GM12878 (cell line): Measurements from ENCODE around the gene NAAA. TPM values are rescaled to one million over a fixed set of nuclear protein-coding genes. Genes with fewer than 3 reads are reported as not detected.

Source experiments
- ATAC-seq: fragments of 200-7000 bp; cut with Tn5 transposase; 3 replicates; pipeline ENCODE4 v1.9.1; 2020; ENCODE audit warnings: mild to moderate bottlenecking, moderate library complexity
- BruUV-seq: library from RNA; stranded (reverse); fragments of 400-500 nt; replicated peaks from 2 replicates; lab custom pipeline; 2021; lab: Mats Ljungman, UMichigan
- CTCF ChIA-PET: fragments of 300-600 bp; sonication (Branson Sonifier 250); formaldehyde crosslinking; extraction: SDS; loops from one replicate; lab custom pipeline; 2021; ENCODE audit warnings: inconsistent platforms; lab: Yijun Ruan, JAX
- POLR2A ChIA-PET: fragments of 350-600 bp; formaldehyde crosslinking; extraction: SDS; loops from one replicate; lab custom pipeline; 2021; ENCODE audit warnings: inconsistent platforms; lab: Charles Lee
- RAD21 ChIA-PET: fragments of 300-600 bp; sonication (Branson Sonifier 250); formaldehyde crosslinking; loops from one replicate; lab custom pipeline; 2023; ENCODE audit warnings: antibody characterized with exemption; ENCODE audit not compliant: unreplicated experiment; lab: Charles Lee
- SMC1A ChIA-PET: fragments of 300-600 bp; sonication (Branson Sonifier 250); formaldehyde crosslinking; loops from one replicate; lab custom pipeline; 2023; ENCODE audit not compliant: unreplicated experiment, uncharacterized antibody; lab: Charles Lee
- DNase-seq: peaks from one replicate; pipeline ENCODE4 v3.0.0-alpha.2; 2011; ENCODE audit warnings: low read depth, low spot score
- FAIRE-seq: peaks from 3 replicates; lab custom pipeline; 2011; peaks lifted over from hg19 to GRCh38; lab: Jason Lieb, UNC
- H2AFZ ChIP-seq: 2 replicates; pipeline ENCODE4 v1.6.0; 2011; ENCODE audit warnings: low read depth, low read length, control low read depth; ENCODE audit not compliant: control insufficient read depth
- H3K27ac ChIP-seq: 2 replicates; pipeline ENCODE4 v1.5.1; 2011; ENCODE audit warnings: control low read depth; ENCODE audit not compliant: control insufficient read depth, insufficient read depth
- H3K27me3 ChIP-seq, 2 experiments: replicated peaks in 1 of 2; 2 replicates each; pipeline versions ENCODE4 v1.6.0 to v1.6.1; 2011; ENCODE audit warnings: low read length in 1 of 2; ENCODE audit not compliant: control insufficient read depth in 2 of 2, insufficient read depth in 2 of 2
- H3K36me3 ChIP-seq, 2 experiments: 2 replicates each; pipeline ENCODE4 v1.5.1; 2011; ENCODE audit warnings: low read length in 1 of 2; ENCODE audit not compliant: control insufficient read depth in 2 of 2, insufficient read depth in 2 of 2
- H3K4me1 ChIP-seq: 2 replicates; pipeline ENCODE4 v1.6.1; 2011; ENCODE audit warnings: mild to moderate bottlenecking, low read length, moderate library complexity, mixed read lengths; ENCODE audit not compliant: control insufficient read depth, insufficient read depth
- H3K4me2 ChIP-seq: 2 replicates; pipeline ENCODE4 v1.6.0; 2011; ENCODE audit warnings: control low read depth; ENCODE audit not compliant: control insufficient read depth, insufficient read depth
- H3K4me3 ChIP-seq: fragments of 200-600 bp; sonication (generic); 2 replicates; pipeline ENCODE4 v1.5.1; 2016
- H3K79me2 ChIP-seq: 2 replicates; pipeline ENCODE4 v1.6.0; 2011; ENCODE audit warnings: low read length; ENCODE audit not compliant: control insufficient read depth, insufficient read depth
- H3K9ac ChIP-seq: 2 replicates; pipeline ENCODE4 v1.8.0; 2011; ENCODE audit warnings: low read length, control low read depth, mixed read lengths; ENCODE audit not compliant: control insufficient read depth, insufficient read depth
- H3K9me3 ChIP-seq: replicated peaks from 3 replicates; pipeline ENCODE4 v1.5.1; 2011; ENCODE audit warnings: mild to moderate bottlenecking, low read length; ENCODE audit not compliant: control insufficient read depth, insufficient read depth
- H4K20me1 ChIP-seq: 2 replicates; pipeline ENCODE4 v1.6.0; 2011; ENCODE audit not compliant: control insufficient read depth, insufficient read depth
- ASH2L ChIP-seq: fragments of 300-600, 200-600 bp; sonication (generic); IDR thresholded peaks from 2 replicates; pipeline ENCODE4 v1.6.1; 2017; ENCODE audit warnings: low read depth, mild to moderate bottlenecking, borderline replicate concordance
- BMI1 ChIP-seq: fragments of 450-650 bp; IDR thresholded peaks from 2 replicates; pipeline ENCODE4 v1.6.1; 2016; ENCODE audit warnings: mild to moderate bottlenecking, moderate library complexity, borderline replicate concordance
- CUX1 ChIP-seq: IDR thresholded peaks from 2 replicates; pipeline ENCODE4 v1.6.1; 2012; ENCODE audit warnings: improper control_type of control experiment, low read depth, low read length; ENCODE audit not compliant: insufficient replicate concordance
- FOS ChIP-seq: IDR thresholded peaks from 3 replicates; pipeline ENCODE4 v1.6.1; 2011; ENCODE audit warnings: borderline replicate concordance; ENCODE audit not compliant: insufficient read length; ENCODE audit errors: extremely low read depth
- IKZF2 ChIP-seq, 2 experiments: fragments of 450-650 bp; IDR thresholded peaks; 2 replicates each; pipeline ENCODE4 v1.6.1; 2017; ENCODE audit warnings: mild to moderate bottlenecking in 2 of 2, moderate library complexity in 2 of 2
- JUNB ChIP-seq: IDR thresholded peaks from 2 replicates; pipeline ENCODE4 v1.6.1; 2016; ENCODE audit warnings: antibody characterized with exemption, mild to moderate bottlenecking
- MEF2B ChIP-seq: fragments of 450-650 bp; IDR thresholded peaks from 2 replicates; pipeline ENCODE4 v1.6.1; 2018; ENCODE audit warnings: mild to moderate bottlenecking, moderate library complexity; ENCODE audit not compliant: partially characterized antibody, poor library complexity, severe bottlenecking
- RUNX3 ChIP-seq: IDR thresholded peaks from 2 replicates; pipeline ENCODE4 v1.6.1; 2012; ENCODE audit warnings: low read length, inconsistent platforms
- SMARCA5 ChIP-seq: fragments of 450-650 bp; IDR thresholded peaks from 2 replicates; pipeline ENCODE4 v1.6.1; 2017; ENCODE audit warnings: mild to moderate bottlenecking
- SP1 ChIP-seq: IDR thresholded peaks from one replicate; pipeline ENCODE4 v1.6.1; 2011; ENCODE audit warnings: low read depth, low read length
- TCF12 ChIP-seq: IDR thresholded peaks from 2 replicates; pipeline ENCODE4 v1.6.1; 2011; ENCODE audit warnings: low read depth, mild to moderate bottlenecking, low read length
- ZNF622 ChIP-seq: fragments of 450-650 bp; IDR thresholded peaks from 2 replicates; pipeline ENCODE4 v1.6.1; 2017; ENCODE audit warnings: mild to moderate bottlenecking, inconsistent platforms
- WGBS: methylation state at CpG from one replicate; pipeline ENCODE4 v1.1.6; 2016; ENCODE audit warnings: low lambda C conversion rate; ENCODE audit not compliant: insufficient replicate concordance, insufficient coverage; ENCODE audit errors: missing lambda C conversion rate; 5-methylcytosine and 5-hydroxymethylcytosine counted together
- in situ Hi-C: fragments of 300-500 bp; cut with MboI; formaldehyde crosslinking; loops from 9 replicates; pipeline ENCODE4 v1.14.3; 2018; ENCODE audit warnings: mixed read lengths
- intact Hi-C: fragments of 100-400 bp; cut with micrococcal nuclease; formaldehyde crosslinking; loops from one replicate; pipeline ENCODE4 v1.14.2; 2022; ENCODE audit not compliant: unreplicated experiment
- polyA plus RNA-seq, 11 experiments: library from polyadenylated mRNA; depleted of rRNA in 4 of 11; unstranded in 6 of 11; stranded (reverse) in 5 of 11; fragments of >200 nt; fragmentation: Nextera tagmentation in 4 of 11; fragmentation: Illumina TruSeq in 1 of 11; extraction: Ambion mirVana in 4 of 11; extraction: Trizol in 1 of 11; gene quantifications; 1 replicate in 1 of 11; 2 replicates in 10 of 11; pipeline versions ENCODE4 v1.2.1 to v1.2.3, GENCODE V29; 2011 to 2016; ENCODE audit warnings: inconsistent platforms in 2 of 11, missing spikeins in 2 of 11, low read depth in 1 of 11
- total RNA-seq, 4 experiments: library from RNA; depleted of rRNA in 3 of 4; stranded (reverse); fragments of >200 nt in 3 of 4; fragmentation: Illumina TruSeq in 1 of 4; extraction: Trizol in 1 of 4; gene quantifications; 2 replicates each; pipeline versions ENCODE4 v1.2.1 to v1.2.3, GENCODE V29; 2013 to 2021
- TF ChIP-seq, protein P1 (sequence below): IDR thresholded peaks from 2 replicates; pipeline ENCODE4 v1.6.1; 2012; ENCODE audit warnings: low read depth, low read length, improper control_type of control experiment
- TF ChIP-seq, protein P2 (sequence below): IDR thresholded peaks from 2 replicates; pipeline ENCODE4 v1.6.1; 2011; ENCODE audit warnings: borderline replicate concordance, low read depth, mild to moderate bottlenecking, moderate library complexity, mixed read lengths, low read length; ENCODE audit not compliant: insufficient read depth; ENCODE audit errors: extremely low read length
- TF ChIP-seq, protein P3 (sequence below), 3 experiments: IDR thresholded peaks in 2 of 3; conservative IDR thresholded peaks in 1 of 3; 2 replicates each; pipeline ENCODE4 v1.5.1; 2011; ENCODE audit warnings: low read depth in 3 of 3, low read length in 3 of 3, mild to moderate bottlenecking in 3 of 3, control low read depth in 2 of 3, moderate library complexity in 2 of 3, inconsistent platforms in 1 of 3, mixed read lengths in 1 of 3; ENCODE audit not compliant: control insufficient read depth in 2 of 3, insufficient read depth in 1 of 3; ENCODE audit errors: extremely low read depth in 1 of 3

Gene NAAA
- total and polyA plus RNA-seq, 10 of the 15 experiments (the other 5 are each of a cell fraction or from before 2014, with no cell fraction given): 0.60 to 4.9 (median 2.6) TPM

GRCh38 chr4:75876218-75876617 is 64.6 kb downstream of the NAAA start (continued):
- no peak for TF ChIP-seq ASH2L
- no peak for TF ChIP-seq BMI1
- TF ChIP-seq, protein P1, sequence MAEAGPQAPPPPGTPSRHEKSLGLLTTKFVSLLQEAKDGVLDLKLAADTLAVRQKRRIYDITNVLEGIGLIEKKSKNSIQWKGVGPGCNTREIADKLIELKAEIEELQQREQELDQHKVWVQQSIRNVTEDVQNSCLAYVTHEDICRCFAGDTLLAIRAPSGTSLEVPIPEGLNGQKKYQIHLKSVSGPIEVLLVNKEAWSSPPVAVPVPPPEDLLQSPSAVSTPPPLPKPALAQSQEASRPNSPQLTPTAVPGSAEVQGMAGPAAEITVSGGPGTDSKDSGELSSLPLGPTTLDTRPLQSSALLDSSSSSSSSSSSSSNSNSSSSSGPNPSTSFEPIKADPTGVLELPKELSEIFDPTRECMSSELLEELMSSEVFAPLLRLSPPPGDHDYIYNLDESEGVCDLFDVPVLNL: no peak
- TF ChIP-seq, protein P2, sequence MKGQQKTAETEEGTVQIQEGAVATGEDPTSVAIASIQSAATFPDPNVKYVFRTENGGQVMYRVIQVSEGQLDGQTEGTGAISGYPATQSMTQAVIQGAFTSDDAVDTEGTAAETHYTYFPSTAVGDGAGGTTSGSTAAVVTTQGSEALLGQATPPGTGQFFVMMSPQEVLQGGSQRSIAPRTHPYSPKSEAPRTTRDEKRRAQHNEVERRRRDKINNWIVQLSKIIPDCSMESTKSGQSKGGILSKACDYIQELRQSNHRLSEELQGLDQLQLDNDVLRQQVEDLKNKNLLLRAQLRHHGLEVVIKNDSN: no peak
- no peak for TF ChIP-seq SMARCA5
- TF ChIP-seq RUNX3: no peak

- in situ Hi-C loops (no loop called here), intact Hi-C loops (no loop called here)
- no peaks in the 10 kb centered on the region for H3K4me1 ChIP-seq
- POLR2A ChIA-PET: no interaction called here
- FAIRE-seq (no peak), ATAC-seq (no peak), DNase-seq (no peak)
- no peaks in the 10 kb centered on the region for H3K79me2 ChIP-seq
- H3K4me2 ChIP-seq: no peak overlapping the region
- RAD21 ChIA-PET: no interaction called here
- WGBS: 40% methylated on average over 3 of the region's 3 CpGs
- H3K4me3 ChIP-seq: no peak overlapping the region
- no peaks in the 10 kb centered on the region for H3K9me3 ChIP-seq
- H3K27ac ChIP-seq: no peak overlapping the region
- CTCF ChIA-PET: interaction anchor here (1.1 to 1.2 kb wide), 2 partner anchors 21 to 27 kb away, joined by 3 to 4 read pairs; no protein-coding TSS in a partner anchor
- H3K36me3 ChIP-seq: no peaks in the 10 kb centered on the region
- no TSS peak for BruUV-seq
- no peak overlapping the region for H2AFZ ChIP-seq
- no peaks in the 10 kb centered on the region; a peak in 1 of 4 replicates for H3K27me3 ChIP-seq
- SMC1A ChIA-PET: interaction anchor here (1.5 kb wide), 1 partner anchor 21 kb away, joined by 3 read pairs; no protein-coding TSS in a partner anchor
- H4K20me1 ChIP-seq: no peaks in the 10 kb centered on the region
- H3K9ac ChIP-seq: no peak overlapping the region
- TF ChIP-seq, protein P3, sequence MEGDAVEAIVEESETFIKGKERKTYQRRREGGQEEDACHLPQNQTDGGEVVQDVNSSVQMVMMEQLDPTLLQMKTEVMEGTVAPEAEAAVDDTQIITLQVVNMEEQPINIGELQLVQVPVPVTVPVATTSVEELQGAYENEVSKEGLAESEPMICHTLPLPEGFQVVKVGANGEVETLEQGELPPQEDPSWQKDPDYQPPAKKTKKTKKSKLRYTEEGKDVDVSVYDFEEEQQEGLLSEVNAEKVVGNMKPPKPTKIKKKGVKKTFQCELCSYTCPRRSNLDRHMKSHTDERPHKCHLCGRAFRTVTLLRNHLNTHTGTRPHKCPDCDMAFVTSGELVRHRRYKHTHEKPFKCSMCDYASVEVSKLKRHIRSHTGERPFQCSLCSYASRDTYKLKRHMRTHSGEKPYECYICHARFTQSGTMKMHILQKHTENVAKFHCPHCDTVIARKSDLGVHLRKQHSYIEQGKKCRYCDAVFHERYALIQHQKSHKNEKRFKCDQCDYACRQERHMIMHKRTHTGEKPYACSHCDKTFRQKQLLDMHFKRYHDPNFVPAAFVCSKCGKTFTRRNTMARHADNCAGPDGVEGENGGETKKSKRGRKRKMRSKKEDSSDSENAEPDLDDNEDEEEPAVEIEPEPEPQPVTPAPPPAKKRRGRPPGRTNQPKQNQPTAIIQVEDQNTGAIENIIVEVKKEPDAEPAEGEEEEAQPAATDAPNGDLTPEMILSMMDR (IDR thresholded peaks at IDR 0.05 in 2 of 3, conservative IDR thresholded peaks at IDR 0.05 in 1 of 3; ENCODE audit: control insufficient read depth in 2 of 3, extremely low read depth in 1 of 3, insufficient read depth in 1 of 3, low read depth in 3 of 3, low read length in 3 of 3): no peak
- TF ChIP-seq IKZF2 (IDR thresholded peaks at IDR 0.05) (no peak), FOS (no peak), JUNB (no peak), SP1 (no peak), CUX1 (no peak), TCF12 (no peak), ZNF622 (no peak), MEF2B (no peak)
Measured at GRCh38 chr4:75869100-75869499, 71.7 kb downstream of the NAAA start.
